IMR-90 (cell line): ENCODE results near the gene SCLY. TPM values are rescaled to one million over a fixed set of nuclear protein-coding genes. Genes with fewer than 3 reads are reported as not detected.

Experiments used
- ATAC-seq: fragments of 200-7000 bp; cut with Tn5 transposase; 2 replicates; pipeline ENCODE4 v1.9.1; 2020; ENCODE audit warnings: low read depth, mild to moderate bottlenecking, moderate library complexity
- BruUV-seq: library from RNA; stranded (reverse); fragments of 400-500 nt; replicated peaks from 2 replicates; lab custom pipeline; 2021; lab: Mats Ljungman, UMichigan
- CTCF ChIA-PET: fragments of 300-600 bp; formaldehyde crosslinking; extraction: SDS; loops from one replicate; lab custom pipeline; 2021; ENCODE audit warnings: antibody characterized with exemption; lab: Yijun Ruan, JAX
- POLR2A ChIA-PET: fragments of 300-600 bp; sonication (Branson Sonifier 250); formaldehyde crosslinking; loops from one replicate; lab custom pipeline; 2022; ENCODE audit warnings: antibody characterized with exemption; ENCODE audit not compliant: unreplicated experiment; lab: Charles Lee
- DNase-seq: peaks from one replicate; pipeline ENCODE4 v3.0.0; 2013
- H2AFZ ChIP-seq: replicated peaks from 2 replicates; pipeline ENCODE3; 2013; ENCODE audit warnings: low read length, mild to moderate bottlenecking; ENCODE audit not compliant: poor library complexity
- H2AK5ac ChIP-seq: 2 replicates; pipeline ENCODE4 v1.6.1; 2013; ENCODE audit warnings: low read depth, low read length, inconsistent platforms
- H2AK9ac ChIP-seq: replicated peaks from 2 replicates; pipeline ENCODE3; 2013; ENCODE audit warnings: mild to moderate bottlenecking, low read depth, low read length, moderate library complexity; ENCODE audit not compliant: poor library complexity
- H2BK120ac ChIP-seq: 2 replicates; pipeline ENCODE4 v1.6.1; 2013; ENCODE audit warnings: low read depth, low read length, inconsistent platforms
- H2BK15ac ChIP-seq: 3 replicates; pipeline ENCODE4 v1.6.1; 2013; ENCODE audit warnings: low read depth, low read length, inconsistent platforms
- H2BK20ac ChIP-seq: 2 replicates; pipeline ENCODE4 v1.6.1; 2013; ENCODE audit warnings: low read depth, mild to moderate bottlenecking, inconsistent platforms, low read length, moderate library complexity
- H2BK5ac ChIP-seq: 2 replicates; pipeline ENCODE4 v1.6.1; 2013; ENCODE audit warnings: mild to moderate bottlenecking, low read depth, low read length, inconsistent platforms; ENCODE audit not compliant: poor library complexity, severe bottlenecking
- H3K14ac ChIP-seq: replicated peaks from 2 replicates; pipeline ENCODE4 v1.6.1; 2013; ENCODE audit warnings: low read depth, low read length, inconsistent platforms
- H3K18ac ChIP-seq: 2 replicates; pipeline ENCODE4 v1.6.1; 2013; ENCODE audit warnings: low read depth, low read length, control low read depth
- H3K23ac ChIP-seq: 2 replicates; pipeline ENCODE4 v1.6.1; 2013; ENCODE audit warnings: low read depth, low read length, inconsistent platforms
- H3K27ac ChIP-seq: 2 replicates; pipeline ENCODE4 v1.5.1; 2013; ENCODE audit warnings: mild to moderate bottlenecking, control low read depth, low read length; ENCODE audit not compliant: insufficient read depth
- H3K27me3 ChIP-seq: 2 replicates; pipeline ENCODE4 v1.6.1; 2013; ENCODE audit warnings: low read length; ENCODE audit not compliant: control insufficient read depth, insufficient read depth
- H3K36me3 ChIP-seq: 2 replicates; pipeline ENCODE4 v1.6.1; 2013; ENCODE audit warnings: low read length, mixed read lengths; ENCODE audit not compliant: control insufficient read depth, insufficient read depth
- H3K4ac ChIP-seq: 2 replicates; pipeline ENCODE4 v1.6.1; 2013; ENCODE audit warnings: low read depth, low read length, inconsistent platforms
- H3K4me1 ChIP-seq: 2 replicates; pipeline ENCODE4 v1.6.1; 2013; ENCODE audit warnings: low read length, mixed read lengths; ENCODE audit not compliant: control insufficient read depth, insufficient read depth
- H3K4me2 ChIP-seq: 2 replicates; pipeline ENCODE4 v1.6.1; 2013; ENCODE audit warnings: low read depth, mild to moderate bottlenecking, control low read depth, low read length, moderate library complexity
- H3K4me3 ChIP-seq: 2 replicates; pipeline ENCODE4 v1.5.1; 2013; ENCODE audit warnings: low read depth, mild to moderate bottlenecking, control low read depth, low read length, moderate library complexity; ENCODE audit not compliant: insufficient read depth
- H3K56ac ChIP-seq: 2 replicates; pipeline ENCODE4 v1.6.1; 2013; ENCODE audit warnings: low read length, inconsistent platforms; ENCODE audit not compliant: insufficient read depth; ENCODE audit errors: extremely low read depth
- H3K79me1 ChIP-seq, 2 experiments: 2 replicates each; pipeline ENCODE4 v1.6.1; 2013; ENCODE audit warnings: low read length in 2 of 2, inconsistent platforms in 1 of 2, low read depth in 1 of 2
- H3K9ac ChIP-seq: 2 replicates; pipeline ENCODE4 v1.6.1; 2013; ENCODE audit warnings: low read depth, low read length, control low read depth
- H3K9me1 ChIP-seq: 2 replicates; pipeline ENCODE4 v1.6.1; 2013; ENCODE audit warnings: low read length, inconsistent platforms; ENCODE audit not compliant: insufficient read depth
- H3K9me3 ChIP-seq: 2 replicates; pipeline ENCODE4 v1.6.1; 2013; ENCODE audit warnings: low read length; ENCODE audit not compliant: control insufficient read depth, insufficient read depth
- H4K20me1 ChIP-seq: 2 replicates; pipeline ENCODE4 v1.6.1; 2013; ENCODE audit warnings: low read length, inconsistent platforms; ENCODE audit not compliant: insufficient read depth
- H4K5ac ChIP-seq: 2 replicates; pipeline ENCODE4 v1.6.1; 2013; ENCODE audit warnings: mild to moderate bottlenecking, low read depth, low read length, control low read depth
- H4K8ac ChIP-seq, 2 experiments: 2 replicates each; pipeline ENCODE4 v1.6.1; 2013; ENCODE audit warnings: low read depth in 2 of 2, low read length in 2 of 2, control low read depth in 1 of 2, inconsistent platforms in 1 of 2
- H4K91ac ChIP-seq: 2 replicates; pipeline ENCODE4 v1.6.1; 2013; ENCODE audit warnings: low read depth, low read length, inconsistent platforms; ENCODE audit not compliant: insufficient read depth
- BHLHE40 ChIP-seq: fragments of 150-350 bp; IDR thresholded peaks from 2 replicates; pipeline ENCODE4 v1.6.1; 2016; ENCODE audit warnings: mild to moderate bottlenecking, low read depth, low read length
- CEBPB ChIP-seq: IDR thresholded peaks from 2 replicates; pipeline ENCODE4 v1.6.1; 2012; ENCODE audit warnings: low read depth, low read length, improper control_type of control experiment
- CHD1 ChIP-seq: IDR thresholded peaks from 2 replicates; pipeline ENCODE4 v1.6.1; 2012; ENCODE audit warnings: low read depth, low read length, improper control_type of control experiment
- FOS ChIP-seq: fragments of 150-350 bp; IDR thresholded peaks from 2 replicates; pipeline ENCODE4 v1.6.1; 2016; ENCODE audit warnings: low read depth, low read length
- MAFK ChIP-seq: IDR thresholded peaks from 2 replicates; pipeline ENCODE4 v1.6.1; 2012; ENCODE audit warnings: low read depth, low read length, improper control_type of control experiment
- MXI1 ChIP-seq: IDR thresholded peaks from 2 replicates; pipeline ENCODE4 v1.6.1; 2012; ENCODE audit warnings: low read depth, mild to moderate bottlenecking, low read length, moderate library complexity, borderline replicate concordance
- NFE2L2 ChIP-seq: fragments of 150-350 bp; IDR thresholded peaks from 2 replicates; pipeline ENCODE4 v1.6.1; 2016; ENCODE audit warnings: low read depth, mild to moderate bottlenecking, low read length
- POLR2A ChIP-seq: IDR thresholded peaks from 2 replicates; pipeline ENCODE4 v1.6.1; 2012; ENCODE audit warnings: mild to moderate bottlenecking, low read depth, low read length
- RAD21 ChIP-seq: IDR thresholded peaks from 2 replicates; pipeline ENCODE4 v1.6.1; 2012; ENCODE audit warnings: low read length, improper control_type of control experiment
- RCOR1 ChIP-seq: IDR thresholded peaks from 2 replicates; pipeline ENCODE4 v1.6.1; 2012; ENCODE audit warnings: mild to moderate bottlenecking, low read length, improper control_type of control experiment; ENCODE audit not compliant: insufficient replicate concordance
- SMC3 ChIP-seq: fragments of 150-350 bp; IDR thresholded peaks from 2 replicates; pipeline ENCODE4 v1.6.1; 2016; ENCODE audit warnings: low read depth, mild to moderate bottlenecking, antibody characterized with exemption, low read length, moderate library complexity
- WGBS, 2 experiments: methylation state at CpG; one replicate each; pipeline versions ENCODE4 v1.1.5 to v1.1.7; 2013; ENCODE audit warnings: missing lambda C conversion rate in 2 of 2; ENCODE audit not compliant: insufficient read length in 1 of 2; ENCODE audit errors: extremely low coverage in 2 of 2; 5-methylcytosine and 5-hydroxymethylcytosine counted together
- dilution Hi-C: fragments of 300-500 bp; cut with HindIII; formaldehyde crosslinking; loops from one replicate; pipeline ENCODE4 v1.14.3; 2018; ENCODE audit warnings: low sequenced_read_pairs; ENCODE audit not compliant: unreplicated experiment
- in situ Hi-C: fragments of 300-500 bp; cut with MboI; formaldehyde crosslinking; loops from 3 replicates; pipeline ENCODE4 v1.14.3; 2019; ENCODE audit warnings: low sequenced_read_pairs, inconsistent platforms, mixed read lengths
- intact Hi-C: fragments of 100-400 bp; cut with micrococcal nuclease; formaldehyde crosslinking; loops from 2 replicates; pipeline ENCODE4 v1.10.0; 2022
- polyA plus RNA-seq, 3 experiments: library from polyadenylated mRNA; depleted of rRNA; stranded (reverse); fragments of >200 nt; gene quantifications; 2 replicates each; pipeline ENCODE4 v1.2.3, GENCODE V29; 2012; ENCODE audit warnings: low replicate concordance in 1 of 3
- total RNA-seq: library from RNA; depleted of rRNA; stranded (reverse); fragments of >200 nt; gene quantifications from 2 replicates; pipeline ENCODE4 v1.2.3, GENCODE V29; 2012
- TF ChIP-seq, protein P1 (sequence below): fragments of 150-350 bp; IDR thresholded peaks from 2 replicates; pipeline ENCODE4 v1.6.1; 2017; ENCODE audit warnings: mild to moderate bottlenecking, antibody characterized with exemption, low read length, low read depth

SCLY gene
- total and polyA plus RNA-seq, 2 of the 4 experiments (the other 2 are of a cell fraction) = 8.6 to 10.5 TPM

DNA sequence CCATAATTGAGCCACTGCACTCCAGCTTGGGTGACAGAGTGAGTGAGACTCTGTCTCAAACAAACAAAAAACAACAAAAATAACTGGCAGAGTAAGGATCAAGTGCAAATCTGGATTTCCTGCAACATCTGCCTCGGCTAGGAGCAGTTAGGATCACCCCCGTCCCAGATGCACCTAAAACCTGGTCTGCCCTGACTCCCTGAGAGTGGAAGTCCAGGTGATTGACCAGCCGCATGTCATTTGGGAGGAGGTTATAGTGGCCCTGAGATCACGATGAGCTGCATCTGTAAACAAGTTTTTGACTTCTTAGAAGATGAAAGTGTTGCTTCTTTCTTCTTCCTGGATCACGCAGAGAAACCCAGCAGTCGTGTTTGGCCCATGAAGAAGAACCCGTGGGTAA, 34.3 kb downstream of the SCLY start:
- no peak for TF ChIP-seq BHLHE40
- TF ChIP-seq POLR2A = no peak
- TF ChIP-seq SMC3 = no peak
- no peak for TF ChIP-seq NFE2L2
- no peak for TF ChIP-seq MAFK
- TF ChIP-seq RCOR1 = no peak
- TF ChIP-seq FOS = no peak
- TF ChIP-seq MXI1 = no peak
- TF ChIP-seq CEBPB = no peak
- no peak for TF ChIP-seq RAD21
- TF ChIP-seq, protein P1, sequence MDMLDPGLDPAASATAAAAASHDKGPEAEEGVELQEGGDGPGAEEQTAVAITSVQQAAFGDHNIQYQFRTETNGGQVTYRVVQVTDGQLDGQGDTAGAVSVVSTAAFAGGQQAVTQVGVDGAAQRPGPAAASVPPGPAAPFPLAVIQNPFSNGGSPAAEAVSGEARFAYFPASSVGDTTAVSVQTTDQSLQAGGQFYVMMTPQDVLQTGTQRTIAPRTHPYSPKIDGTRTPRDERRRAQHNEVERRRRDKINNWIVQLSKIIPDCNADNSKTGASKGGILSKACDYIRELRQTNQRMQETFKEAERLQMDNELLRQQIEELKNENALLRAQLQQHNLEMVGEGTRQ = no peak
- TF ChIP-seq CHD1 = no peak
- H3K56ac ChIP-seq = no peak overlapping the region
- no peaks in the 10 kb centered on the region for H4K20me1 ChIP-seq
- no peak overlapping the region for H3K14ac ChIP-seq
- 95% methylated on average over 6 of the region's 7 CpGs; no CpG with 5 or more reads in 1 of the 2 experiments for WGBS, 2 experiments
- H3K4ac ChIP-seq = no peak overlapping the region
- H3K27me3 ChIP-seq = no peaks in the 10 kb centered on the region
- no peak overlapping the region for H2BK20ac ChIP-seq
- DNase-seq = no peak
- no peak overlapping the region for H2AK9ac ChIP-seq
- H3K9ac ChIP-seq = no peak overlapping the region
- H3K36me3 ChIP-seq = peaks cover 4% of the 10 kb centered on the region; the same call in 1 of the 2 replicates
- H4K5ac ChIP-seq = no peak overlapping the region
- no peak overlapping the region for H2BK120ac ChIP-seq
- H3K9me1 ChIP-seq = no peaks in the 10 kb centered on the region
- no peak overlapping the region for H2BK5ac ChIP-seq
- H3K18ac ChIP-seq = no peak overlapping the region
- no peak overlapping the region for H2AFZ ChIP-seq
- no TSS peak for BruUV-seq
- H3K4me2 ChIP-seq = no peak overlapping the region
- intact Hi-C loops (no loop called here), dilution Hi-C loops (no loop called here), in situ Hi-C loops (no loop called here)
- ChIA-PET POLR2A (no interaction called here), CTCF (interaction anchor here (0.7 kb wide), 1 partner anchor 71 kb away, joined by 3 read pairs; no protein-coding TSS in a partner anchor)
- no peak overlapping the region for H3K4me3 ChIP-seq
- no peaks in the 10 kb centered on the region for H3K79me1 ChIP-seq
- no peak for ATAC-seq
- no peak overlapping the region for H2AK5ac ChIP-seq
- no peak overlapping the region for H3K27ac ChIP-seq
- H3K4me1 ChIP-seq = no peaks in the 10 kb centered on the region
- no peaks in the 10 kb centered on the region for H3K9me3 ChIP-seq
- H4K91ac ChIP-seq = no peak overlapping the region
- H3K23ac ChIP-seq = no peak overlapping the region
- H4K8ac ChIP-seq = no peak overlapping the region
- no peak overlapping the region for H2BK15ac ChIP-seq
